Peyer's patch (tissue), 4 donors: ENCODE data around the gene DIPK1B. TPM values are rescaled to one million over a fixed set of nuclear protein-coding genes. Genes with fewer than 3 reads are reported as not detected.

Experiments used
- DNase-seq, 3 donors: peaks; one replicate each; pipeline ENCODE4 v3.0.0-alpha.2; 2017 to 2019
- H3K27ac ChIP-seq, 4 donors: fragments of 200-600 bp; sonication (generic); one replicate each; pipeline ENCODE4 v1.5.1; 2016 to 2019
- H3K27me3 ChIP-seq, 2 donors: fragments of 200-600 bp; sonication (generic); one replicate each; pipeline ENCODE4 v1.5.1; 2019
- H3K36me3 ChIP-seq, 3 donors: fragments of 200-600 bp; sonication (generic); one replicate each; pipeline ENCODE4 v1.5.1; 2016 to 2019
- H3K4me1 ChIP-seq, 4 donors: fragments of 200-600 bp; sonication (generic); one replicate each; pipeline ENCODE4 v1.5.1; 2016 to 2019
- H3K4me3 ChIP-seq, 4 donors: fragments of 200-600 bp; sonication (generic); 1 replicate in 3 of 4; 2 replicates in 1 of 4; pipeline ENCODE4 v1.5.1; 2016 to 2019; ENCODE audit warnings: mild to moderate bottlenecking in 1 of 4
- H3K9me3 ChIP-seq, 4 donors: fragments of 200-600 bp; sonication (generic); one replicate each; pipeline ENCODE4 v1.5.1; 2016 to 2019; ENCODE audit warnings: mild to moderate bottlenecking in 1 of 4
- CTCF ChIP-seq, 6 experiments: fragments of 450-650 bp in 4 of 6; fragments of 200-600 bp in 2 of 6; sonication (generic) in 1 of 6; IDR thresholded peaks; one replicate each; pipeline ENCODE4 v1.5.1; 2017 to 2019; ENCODE audit warnings: antibody characterized with exemption in 6 of 6, mild to moderate bottlenecking in 3 of 6, moderate library complexity in 1 of 6
- POLR2A ChIP-seq, 2 donors: fragments of 450-650 bp; IDR thresholded peaks; one replicate each; pipeline ENCODE4 v1.5.1; 2017; ENCODE audit warnings: antibody characterized with exemption in 2 of 2, mild to moderate bottlenecking in 2 of 2, moderate library complexity in 2 of 2
- total RNA-seq, 4 donors: library from RNA; depleted of rRNA; stranded (reverse); fragments of >200 nt; gene quantifications; one replicate each; pipeline ENCODE4 v1.1.0, GENCODE V29; 2016

Gene DIPK1B
- total RNA-seq, 4 donors from 2014 or later: 0.70 to 5.8 (median 2.6) TPM

- no peak for DNase-seq
- TF ChIP-seq POLR2A (IDR thresholded peaks at IDR 0.05) (no peak), CTCF (IDR thresholded peaks at IDR 0.05) (no peak)
- H3K36me3 ChIP-seq: peaks cover 0 to 11% (median 0%) of the 10 kb centered on the region in 3 donors
- peaks cover 0 to 63% (median 11%) of the 10 kb centered on the region in 4 donors for H3K4me1 ChIP-seq
- H3K27me3 ChIP-seq: no peaks in the 10 kb centered on the region
- H3K27ac ChIP-seq: no peak overlapping the region
- no peaks in the 10 kb centered on the region for H3K9me3 ChIP-seq
- no peak overlapping the region for H3K4me3 ChIP-seq
Measured at GRCh38 chr9:136683755-136684154, 28.6 kb upstream of the DIPK1B start.

DNA sequence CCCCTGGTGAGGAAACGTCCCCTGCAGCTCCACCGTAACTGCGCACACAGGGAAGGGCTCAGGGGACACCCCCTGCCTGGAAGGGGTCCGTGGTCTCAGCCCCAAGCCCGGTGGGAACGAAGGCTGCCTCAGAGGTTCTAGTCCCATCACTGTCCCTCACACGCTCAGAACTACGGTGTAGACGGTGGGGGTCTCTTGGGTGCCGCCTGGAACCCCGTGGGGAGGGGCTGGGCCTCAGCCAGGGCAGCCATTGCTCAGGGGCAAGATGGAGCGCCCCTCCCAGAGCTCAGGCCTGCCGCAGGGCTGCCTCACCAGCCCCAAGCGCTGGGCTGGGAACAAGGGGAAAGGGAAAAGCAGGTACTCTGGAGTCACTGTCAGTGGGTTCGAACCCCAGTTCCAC, 28.0 kb upstream of the DIPK1B start:
- no peak for DNase-seq
- peaks cover 0 to 10% (median 0%) of the 10 kb centered on the region in 3 donors for H3K36me3 ChIP-seq
- no peaks in the 10 kb centered on the region for H3K27me3 ChIP-seq
- TF ChIP-seq POLR2A (IDR thresholded peaks at IDR 0.05): no peak
- no peak for TF ChIP-seq CTCF (IDR thresholded peaks at IDR 0.05)
- no peak overlapping the region for H3K27ac ChIP-seq
- H3K4me1 ChIP-seq: peaks cover 0 to 64% (median 11%) of the 10 kb centered on the region in 4 donors
- no peaks in the 10 kb centered on the region for H3K9me3 ChIP-seq
- H3K4me3 ChIP-seq: peak overlapping the region in 1 of 4 donors; percentile 99

GRCh38 chr9:136684799-136685198, 27.6 kb upstream of the DIPK1B start:
- Histone ChIP-seq H3K27ac (peak overlapping the region in 1 of 4 donors; percentile 98), H3K4me3 (peak overlapping the region in 2 of 4 donors; percentile 90 to 99), H3K36me3 (peaks cover 0 to 5% (median 0%) of the 10 kb centered on the region in 3 donors), H3K27me3 (no peaks in the 10 kb centered on the region), H3K9me3 (no peaks in the 10 kb centered on the region), H3K4me1 (peaks cover 0 to 59% (median 11%) of the 10 kb centered on the region in 4 donors)
- TF ChIP-seq CTCF (IDR thresholded peaks at IDR 0.05): no peak
- TF ChIP-seq POLR2A (IDR thresholded peaks at IDR 0.05): no peak
- no peak for DNase-seq

DNA sequence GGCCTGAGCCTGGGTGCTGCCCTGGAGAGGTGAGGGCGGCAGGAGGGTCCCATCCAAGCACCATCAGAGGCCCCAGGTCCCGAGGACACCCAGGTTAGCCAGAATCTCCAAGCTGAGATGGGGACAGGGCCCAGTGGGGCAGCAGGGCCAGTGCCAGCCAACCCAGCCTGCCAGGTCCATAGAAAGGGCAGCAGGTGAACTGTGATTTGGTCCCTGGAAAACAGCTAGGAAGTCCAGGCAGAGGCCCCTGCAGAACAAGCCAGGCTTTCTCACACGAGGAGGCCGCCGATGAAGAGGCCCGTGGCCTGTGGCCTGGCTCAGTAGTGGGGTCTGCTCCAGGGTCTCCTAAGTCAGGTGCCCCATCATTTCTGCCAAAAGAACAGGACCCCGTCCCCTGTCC, 27.2 kb upstream of the DIPK1B start:
- DNase-seq: no peak

DNA sequence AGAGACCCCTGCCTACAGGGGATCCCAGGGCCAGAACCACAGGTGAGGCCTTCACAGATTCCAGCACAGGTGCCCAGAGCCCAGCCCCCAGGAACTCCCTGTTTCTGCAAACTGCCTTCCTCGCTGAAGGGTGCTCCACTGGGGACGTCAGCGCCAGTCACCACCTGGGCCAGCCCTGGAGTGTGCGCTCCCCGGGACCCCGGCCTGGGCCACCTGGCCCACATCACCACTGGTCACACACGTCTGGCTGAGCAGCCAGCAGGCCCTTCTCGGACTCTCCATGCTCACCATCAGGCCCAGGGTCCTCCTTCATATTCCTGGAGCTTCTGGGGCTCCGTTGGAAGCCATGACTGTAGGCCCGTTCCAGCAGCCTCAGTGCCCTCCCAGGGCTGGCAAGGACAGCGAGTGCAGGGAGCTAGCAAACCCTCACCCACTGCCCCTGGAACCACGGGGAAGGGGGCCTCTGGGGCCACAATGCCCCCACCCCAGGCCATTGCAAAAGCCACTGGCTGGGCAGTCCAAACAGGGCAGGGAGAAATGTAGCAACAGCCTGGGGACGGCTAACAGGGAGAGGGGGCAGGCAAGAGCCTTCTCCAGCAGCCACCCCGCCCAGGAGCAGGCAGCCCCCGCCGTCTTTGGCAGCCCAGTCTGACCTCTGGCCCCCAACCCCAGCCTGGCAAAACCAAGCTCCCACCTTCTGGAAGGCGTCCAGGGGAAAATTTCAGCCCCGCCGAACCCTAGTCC, 26.4 kb upstream of the DIPK1B start:
- Histone ChIP-seq H3K4me3 (peak overlapping the region; percentile 70 to 99 (median 91)), H3K27me3 (no peaks in the 10 kb centered on the region), H3K36me3 (peaks cover 0 to 4% (median 0%) of the 10 kb centered on the region in 3 donors), H3K9me3 (no peaks in the 10 kb centered on the region), H3K4me1 (peaks cover 0 to 64% (median 11%) of the 10 kb centered on the region in 4 donors), H3K27ac (peak overlapping the region; percentile 85 to 98 (median 94))
- DNase-seq: no peak
- no peak for TF ChIP-seq CTCF (IDR thresholded peaks at IDR 0.05)
- TF ChIP-seq POLR2A (IDR thresholded peaks at IDR 0.05): no peak

More for the DNA sequence above, 27.2 kb upstream of the DIPK1B start:
- H3K27ac ChIP-seq: peak overlapping the region in 1 of 4 donors; percentile 98
- peaks cover 0 to 4% (median 0%) of the 10 kb centered on the region in 3 donors for H3K36me3 ChIP-seq
- H3K9me3 ChIP-seq: no peaks in the 10 kb centered on the region
- TF ChIP-seq POLR2A (IDR thresholded peaks at IDR 0.05) (no peak), CTCF (IDR thresholded peaks at IDR 0.05) (no peak)
- H3K4me3 ChIP-seq: peak overlapping the region in 2 of 4 donors; percentile 90 to 99
- H3K27me3 ChIP-seq: no peaks in the 10 kb centered on the region
- H3K4me1 ChIP-seq: peaks cover 0 to 57% (median 11%) of the 10 kb centered on the region in 4 donors
